B cell (primary cell): ENCODE results near the gene GALNT18. TPM values are rescaled to one million over a fixed set of nuclear protein-coding genes. Genes with fewer than 3 reads are reported as not detected.

ENCODE experiments used
- ATAC-seq: fragments of 200-7000 bp; cut with Tn5 transposase; one replicate; pipeline ENCODE4 v1.10.0; 2021; ENCODE audit warnings: low read depth, mild to moderate bottlenecking, moderate number of reproducible peaks, moderate library complexity
- CTCF ChIA-PET: fragments of 350-600 bp; sonication (Branson Sonifier 250); formaldehyde crosslinking; loops from one replicate; lab custom pipeline; 2021; ENCODE audit warnings: antibody characterized with exemption, inconsistent platforms; lab: Charles Lee
- POLR2A ChIA-PET: fragments of 350-600 bp; sonication (Branson Sonifier 250); formaldehyde crosslinking; loops from one replicate; lab custom pipeline; 2021; ENCODE audit warnings: antibody characterized with exemption; lab: Charles Lee
- DNase-seq: peaks from one replicate; pipeline ENCODE4 v3.0.0; 2013
- H2AFZ ChIP-seq: 2 replicates; pipeline ENCODE4 v1.6.1; 2012; ENCODE audit warnings: mild to moderate bottlenecking, low read depth, low read length; ENCODE audit not compliant: insufficient read depth, poor library complexity, severe bottlenecking
- H3K27ac ChIP-seq, 2 donors: 1 replicate in 1 of 2; 2 replicates in 1 of 2; pipeline ENCODE4 v1.5.1; 2012 to 2013; ENCODE audit warnings: low read length in 2 of 2, mild to moderate bottlenecking in 2 of 2, moderate library complexity in 1 of 2
- H3K27me3 ChIP-seq, 4 experiments: fragments of 200-600 bp in 1 of 4; sonication (generic) in 1 of 4; replicated peaks in 1 of 4; 1 replicate in 2 of 4; 2 replicates in 2 of 4; pipeline versions ENCODE4 v1.6.1 to v1.7.0; 2013 to 2016; ENCODE audit warnings: low read length in 3 of 4, mild to moderate bottlenecking in 2 of 4, mixed read lengths in 1 of 4, moderate library complexity in 1 of 4; ENCODE audit not compliant: insufficient read depth in 4 of 4, control insufficient read depth in 3 of 4; ENCODE audit errors: control extremely low read depth in 1 of 4
- H3K36me3 ChIP-seq, 2 experiments: replicated peaks in 1 of 2; 1 replicate in 1 of 2; 2 replicates in 1 of 2; pipeline versions ENCODE4 v1.6.1 to v1.7.1; 2013; ENCODE audit warnings: low read length in 1 of 2; ENCODE audit not compliant: insufficient read depth in 2 of 2, control insufficient read depth in 1 of 2; ENCODE audit errors: control extremely low read depth in 1 of 2, extremely low read depth in 1 of 2
- H3K4me1 ChIP-seq, 2 donors: fragments of 200-600 bp in 1 of 2; sonication (generic) in 1 of 2; 1 replicate in 1 of 2; 2 replicates in 1 of 2; pipeline versions ENCODE4 v1.5.1 to v1.6.1; 2013 to 2017; ENCODE audit warnings: low read length in 2 of 2; ENCODE audit not compliant: control insufficient read depth in 2 of 2, insufficient read depth in 2 of 2
- H3K4me2 ChIP-seq: replicated peaks from 2 replicates; pipeline ENCODE3; 2012; ENCODE audit warnings: mild to moderate bottlenecking, low read depth, low read length; ENCODE audit not compliant: poor library complexity, severe bottlenecking
- H3K4me3 ChIP-seq, 5 experiments: fragments of 200-600 bp in 1 of 5; sonication (generic) in 1 of 5; 1 replicate in 3 of 5; 2 replicates in 2 of 5; pipeline versions ENCODE4 v1.5.1 to v1.7.0; 2011 to 2016; ENCODE audit warnings: low read length in 4 of 5, mild to moderate bottlenecking in 4 of 5, low read depth in 2 of 5, control low read depth in 1 of 5, moderate library complexity in 1 of 5; ENCODE audit not compliant: insufficient read depth in 1 of 5; ENCODE audit errors: control extremely low read depth in 1 of 5, extremely low read depth in 1 of 5
- H3K79me2 ChIP-seq: fragments of 200-600 bp; sonication (generic); one replicate; pipeline ENCODE4 v1.6.0; 2016; ENCODE audit warnings: low read length; ENCODE audit not compliant: control insufficient read depth, insufficient read depth
- H3K9ac ChIP-seq: fragments of 200-600 bp; sonication (generic); 2 replicates; pipeline ENCODE4 v1.6.1; 2017; ENCODE audit warnings: mild to moderate bottlenecking, low read length, moderate library complexity
- H3K9me3 ChIP-seq, 3 donors: one replicate each; pipeline versions ENCODE4 v1.6.1 to v1.7.1; 2013; ENCODE audit warnings: low read length in 2 of 3; ENCODE audit not compliant: control insufficient read depth in 2 of 3, insufficient read depth in 1 of 3; ENCODE audit errors: control extremely low read depth in 1 of 3
- H4K20me1 ChIP-seq: 2 replicates; pipeline ENCODE4 v1.6.0; 2012; ENCODE audit warnings: mild to moderate bottlenecking, low read length; ENCODE audit not compliant: insufficient read depth, control insufficient read depth, poor library complexity, severe bottlenecking
- H3K27ac Mint-ChIP-seq: one replicate; pipeline ENCODE4 v1.8.0; 2021; ENCODE audit warnings: mixed read lengths
- H3K27me3 Mint-ChIP-seq: one replicate; pipeline ENCODE4 v1.8.0; 2021; ENCODE audit warnings: mixed read lengths
- H3K4me1 Mint-ChIP-seq: one replicate; pipeline ENCODE4 v1.8.0; 2021; ENCODE audit warnings: mixed read lengths
- H3K4me3 Mint-ChIP-seq: one replicate; pipeline ENCODE4 v1.8.0; 2021; ENCODE audit warnings: mixed read lengths
- H3K9me3 Mint-ChIP-seq: one replicate; pipeline ENCODE4 v1.8.0; 2022; ENCODE audit warnings: mixed read lengths; ENCODE audit not compliant: insufficient read depth
- CTCF ChIP-seq: fragments of 200-600 bp; IDR thresholded peaks from one replicate; pipeline ENCODE4 v1.8.0; 2022; ENCODE audit warnings: antibody characterized with exemption, mild to moderate bottlenecking
- EZH2 ChIP-seq: IDR thresholded peaks from 2 replicates; pipeline ENCODE4 v1.6.1; 2012; ENCODE audit warnings: borderline replicate concordance, low read depth, mild to moderate bottlenecking, moderate library complexity, low read length; ENCODE audit not compliant: insufficient read depth, poor library complexity, severe bottlenecking
- WGBS: methylation state at CpG from one replicate; pipeline ENCODE4 v1.1.5; 2013; ENCODE audit warnings: missing lambda C conversion rate; ENCODE audit not compliant: insufficient coverage; 5-methylcytosine and 5-hydroxymethylcytosine counted together
- intact Hi-C: fragments of 100-400 bp; cut with micrococcal nuclease; formaldehyde crosslinking; loops from one replicate; pipeline ENCODE4 v1.10.0; 2022
- polyA plus RNA-seq: library from polyadenylated mRNA; depleted of rRNA; stranded (reverse); fragments of >200 nt; gene quantifications from 2 replicates; pipeline ENCODE4 v1.2.3, GENCODE V29; 2012
- total RNA-seq, 2 donors: library from RNA; stranded (reverse); fragments of 120-200 nt in 1 of 2; gene quantifications; 1 replicate in 1 of 2; 2 replicates in 1 of 2; pipeline versions ENCODE4 v1.2.3 to v1.2.4, GENCODE V29; 2013 to 2022

The GALNT18 gene
- total and polyA plus RNA-seq, 2 donors (not counting 1 experiment from before 2014, with no cell fraction given): not detected

- Mint-ChIP-seq H3K9me3 (no peaks in the 10 kb centered on the region), H3K4me3 (no peak overlapping the region), H3K27ac (no peak overlapping the region), H3K27me3 (no peaks in the 10 kb centered on the region), H3K4me1 (no peaks in the 10 kb centered on the region)
- ATAC-seq (no peak), DNase-seq (no peak)
- H3K4me2 ChIP-seq: no peak overlapping the region
- intact Hi-C loops: no loop called here
- H4K20me1 ChIP-seq: no peaks in the 10 kb centered on the region
- no peak overlapping the region for H3K27ac ChIP-seq
- no peaks in the 10 kb centered on the region for H3K36me3 ChIP-seq
- POLR2A ChIA-PET: no interaction called here
- no peaks in the 10 kb centered on the region for H3K9me3 ChIP-seq
- H3K9ac ChIP-seq: no peak overlapping the region
- peaks cover 0 to 3% (median 0%) of the 10 kb centered on the region in 4 experiments for H3K27me3 ChIP-seq
- CTCF ChIA-PET: no interaction called here
- H2AFZ ChIP-seq: no peak overlapping the region
- no peak overlapping the region for H3K4me3 ChIP-seq
- no peaks in the 10 kb centered on the region for H3K79me2 ChIP-seq
- no peaks in the 10 kb centered on the region for H3K4me1 ChIP-seq
- no peak for TF ChIP-seq CTCF
- TF ChIP-seq EZH2: no peak
- WGBS: 98% methylated on average over 4 of the region's 7 CpGs
These were observed 180.3 kb downstream of the GALNT18 start for GRCh38 chr11:11441516-11441915.

- Mint-ChIP-seq H3K9me3 (no peaks in the 10 kb centered on the region), H3K4me3 (no peak overlapping the region), H3K27me3 (no peaks in the 10 kb centered on the region), H3K4me1 (no peaks in the 10 kb centered on the region), H3K27ac (no peak overlapping the region)
- no peaks in the 10 kb centered on the region for H3K4me1 ChIP-seq
- ChIA-PET POLR2A (no interaction called here), CTCF (no interaction called here)
- H3K79me2 ChIP-seq: no peaks in the 10 kb centered on the region
- no peak overlapping the region for H3K9ac ChIP-seq
- H3K4me3 ChIP-seq: no peak overlapping the region
- intact Hi-C loops: no loop called here
- H2AFZ ChIP-seq: no peak overlapping the region
- H3K27ac ChIP-seq: no peak overlapping the region
- H3K4me2 ChIP-seq: no peak overlapping the region
- DNase-seq: no peak
- no peaks in the 10 kb centered on the region for H3K9me3 ChIP-seq
- no peak for ATAC-seq
- no peaks in the 10 kb centered on the region for H4K20me1 ChIP-seq
- TF ChIP-seq CTCF (no peak), EZH2 (no peak)
- no CpG with 5 or more reads among the region's 1 CpG for WGBS
- H3K27me3 ChIP-seq: peaks cover 0 to 3% (median 0%) of the 10 kb centered on the region in 4 experiments
- no peaks in the 10 kb centered on the region for H3K36me3 ChIP-seq
These were observed 180.7 kb downstream of the GALNT18 start for GRCh38 chr11:11441091-11441490.
